Vagina (tissue), 2 donors: ENCODE results near the gene TMEM212. TPM values are rescaled to one million over a fixed set of nuclear protein-coding genes. Genes with fewer than 3 reads are reported as not detected.

ENCODE experiments used
- DNase-seq, 2 donors: peaks; one replicate each; pipeline ENCODE4 v3.0.0-alpha.2; 2017; ENCODE audit errors: extremely low spot score in 2 of 2
- H3K27ac ChIP-seq: fragments of 200-600 bp; sonication (generic); one replicate; pipeline ENCODE4 v1.5.1; 2019
- H3K27me3 ChIP-seq: fragments of 200-600 bp; sonication (generic); one replicate; pipeline ENCODE4 v1.5.1; 2019
- H3K36me3 ChIP-seq, 2 donors: fragments of 200-600 bp; sonication (generic); one replicate each; pipeline ENCODE4 v1.5.1; 2017 to 2019
- H3K4me1 ChIP-seq: fragments of 200-600 bp; sonication (generic); one replicate; pipeline ENCODE4 v1.5.1; 2019
- H3K4me3 ChIP-seq, 2 donors: fragments of 200-600 bp; sonication (generic); 1 replicate in 1 of 2; 2 replicates in 1 of 2; pipeline ENCODE4 v1.5.1; 2016 to 2019
- H3K9me3 ChIP-seq: fragments of 200-600 bp; sonication (generic); one replicate; pipeline ENCODE4 v1.5.1; 2019
- POLR2A ChIP-seq, 2 donors: fragments of 450-650 bp; IDR thresholded peaks; one replicate each; pipeline ENCODE4 v1.6.1; 2017; ENCODE audit warnings: antibody characterized with exemption in 2 of 2, mild to moderate bottlenecking in 2 of 2, moderate library complexity in 2 of 2
- POLR2AphosphoS5 ChIP-seq, 2 donors: sonication (generic); formaldehyde crosslinking; IDR thresholded peaks; one replicate each; pipeline ENCODE4 v1.9.0; 2017; ENCODE audit warnings: antibody characterized with exemption in 2 of 2, mild to moderate bottlenecking in 2 of 2, low read depth in 1 of 2; ENCODE audit not compliant: insufficient read depth in 1 of 2
- intact Hi-C: fragments of 100-400 bp; cut with DNase I; formaldehyde crosslinking; loops from one replicate; pipeline ENCODE4 v1.15.1; 2023
- total RNA-seq: library from RNA; depleted of rRNA; stranded (reverse); fragments of >200 nt; gene quantifications from one replicate; pipeline ENCODE4 v1.2.3, GENCODE V29; 2016
- TF ChIP-seq, protein P1 (sequence below), 3 experiments: fragments of 450-650 bp in 2 of 3; fragments of 200-600 bp in 1 of 3; sonication (generic) in 1 of 3; IDR thresholded peaks; one replicate each; pipeline ENCODE4 v1.5.1; 2017 to 2019; ENCODE audit warnings: antibody characterized with exemption in 3 of 3, mild to moderate bottlenecking in 2 of 3, moderate library complexity in 2 of 3

TMEM212 gene
- total RNA-seq, 1 donor from 2014 or later: not detected

DNA sequence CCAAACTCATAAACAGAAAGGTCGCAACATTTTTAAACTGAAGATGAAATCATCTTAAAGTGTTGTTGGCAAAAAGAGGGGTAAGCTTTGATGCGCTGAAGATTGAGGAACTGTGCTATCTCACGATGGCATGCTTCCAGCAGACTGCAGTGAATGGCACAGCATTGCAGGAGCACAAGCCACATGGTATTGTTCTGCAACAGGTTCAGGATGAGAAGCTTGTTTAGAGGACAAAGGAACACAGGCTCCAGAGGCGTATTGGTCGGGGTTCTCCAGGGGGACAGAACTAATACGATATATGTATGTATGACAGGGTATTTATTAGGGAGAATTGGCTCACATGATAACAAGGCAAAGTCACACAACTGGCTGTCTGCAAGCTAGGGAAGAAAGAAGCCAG lies 19.0 kb upstream of the TMEM212 start:
- no peak for DNase-seq
- intact Hi-C loops: no loop called here
- H3K27ac ChIP-seq: peak overlapping the region; percentile 46

GRCh38 chr3:171824824-171825221 lies 18.3 kb upstream of the TMEM212 start:
- TF ChIP-seq POLR2AphosphoS5 (IDR thresholded peaks at IDR 0.05; ENCODE audit: insufficient read depth in 1 of 2, low read depth in 1 of 2): no peak
- TF ChIP-seq, protein P1, sequence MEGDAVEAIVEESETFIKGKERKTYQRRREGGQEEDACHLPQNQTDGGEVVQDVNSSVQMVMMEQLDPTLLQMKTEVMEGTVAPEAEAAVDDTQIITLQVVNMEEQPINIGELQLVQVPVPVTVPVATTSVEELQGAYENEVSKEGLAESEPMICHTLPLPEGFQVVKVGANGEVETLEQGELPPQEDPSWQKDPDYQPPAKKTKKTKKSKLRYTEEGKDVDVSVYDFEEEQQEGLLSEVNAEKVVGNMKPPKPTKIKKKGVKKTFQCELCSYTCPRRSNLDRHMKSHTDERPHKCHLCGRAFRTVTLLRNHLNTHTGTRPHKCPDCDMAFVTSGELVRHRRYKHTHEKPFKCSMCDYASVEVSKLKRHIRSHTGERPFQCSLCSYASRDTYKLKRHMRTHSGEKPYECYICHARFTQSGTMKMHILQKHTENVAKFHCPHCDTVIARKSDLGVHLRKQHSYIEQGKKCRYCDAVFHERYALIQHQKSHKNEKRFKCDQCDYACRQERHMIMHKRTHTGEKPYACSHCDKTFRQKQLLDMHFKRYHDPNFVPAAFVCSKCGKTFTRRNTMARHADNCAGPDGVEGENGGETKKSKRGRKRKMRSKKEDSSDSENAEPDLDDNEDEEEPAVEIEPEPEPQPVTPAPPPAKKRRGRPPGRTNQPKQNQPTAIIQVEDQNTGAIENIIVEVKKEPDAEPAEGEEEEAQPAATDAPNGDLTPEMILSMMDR (IDR thresholded peaks at IDR 0.05): no peak
- no peak for TF ChIP-seq POLR2A (IDR thresholded peaks at IDR 0.05)
- Histone ChIP-seq H3K4me1 (peaks cover 17% of the 10 kb centered on the region), H3K36me3 (no peaks in the 10 kb centered on the region), H3K27me3 (no peaks in the 10 kb centered on the region), H3K4me3 (no peak overlapping the region), H3K9me3 (no peaks in the 10 kb centered on the region), H3K27ac (peak overlapping the region; percentile 46)
- DNase-seq: no peak
- intact Hi-C loops: no loop called here

More for the DNA sequence above, 19.0 kb upstream of the TMEM212 start:
- no peaks in the 10 kb centered on the region for H3K27me3 ChIP-seq
- H3K4me3 ChIP-seq: no peak overlapping the region
- H3K36me3 ChIP-seq: no peaks in the 10 kb centered on the region
- H3K9me3 ChIP-seq: no peaks in the 10 kb centered on the region
- peaks cover 10% of the 10 kb centered on the region for H3K4me1 ChIP-seq
- TF ChIP-seq POLR2AphosphoS5 (IDR thresholded peaks at IDR 0.05; ENCODE audit: insufficient read depth in 1 of 2, low read depth in 1 of 2): no peak
- no peak for TF ChIP-seq POLR2A (IDR thresholded peaks at IDR 0.05)
- TF ChIP-seq, protein P1 (IDR thresholded peaks at IDR 0.05): no peak

DNA sequence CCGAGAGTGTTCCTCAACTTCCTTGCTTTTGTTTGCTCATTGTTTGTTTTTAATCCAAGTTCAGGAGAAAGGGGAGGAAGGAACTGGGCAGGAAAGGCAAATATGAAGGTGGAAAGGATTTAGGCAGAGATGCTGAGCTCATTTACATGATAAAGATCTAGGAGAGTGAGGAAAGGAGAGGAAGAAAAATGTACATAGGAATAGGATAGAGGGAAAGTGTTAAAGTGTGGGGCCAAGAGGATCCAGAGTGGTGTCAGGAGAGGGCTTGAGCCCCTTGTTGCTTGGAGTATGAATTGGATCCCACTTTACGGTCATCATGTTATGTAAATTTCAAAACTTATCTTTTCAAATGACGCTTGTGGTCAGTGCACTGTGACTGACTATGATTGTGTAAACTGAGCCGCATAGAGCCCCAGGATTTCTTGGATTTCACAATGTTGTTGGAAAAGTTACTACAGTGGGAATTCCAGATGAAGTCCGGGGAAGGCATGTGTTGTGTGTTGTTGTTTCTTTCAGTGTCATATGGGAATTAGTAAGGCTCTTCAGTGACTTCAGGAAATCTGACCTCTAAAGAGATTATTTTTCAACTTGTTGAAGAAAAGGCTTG lies 17.8 kb upstream of the TMEM212 start:
- no peak for DNase-seq
- no peaks in the 10 kb centered on the region for H3K9me3 ChIP-seq
- intact Hi-C loops: no loop called here
- no peaks in the 10 kb centered on the region for H3K36me3 ChIP-seq
- TF ChIP-seq, protein P1 (IDR thresholded peaks at IDR 0.05): no peak
- TF ChIP-seq POLR2AphosphoS5 (IDR thresholded peaks at IDR 0.05; ENCODE audit: insufficient read depth in 1 of 2, low read depth in 1 of 2) (peak in 1 of 2 donors; percentile 52), POLR2A (IDR thresholded peaks at IDR 0.05) (no peak)
- peak overlapping the region; percentile 46 for H3K27ac ChIP-seq
- H3K27me3 ChIP-seq: no peaks in the 10 kb centered on the region
- H3K4me1 ChIP-seq: peaks cover 21% of the 10 kb centered on the region
- H3K4me3 ChIP-seq: no peak overlapping the region

- intact Hi-C loops: no loop called here
- TF ChIP-seq, protein P1 (IDR thresholded peaks at IDR 0.05): no peak
- TF ChIP-seq POLR2AphosphoS5 (IDR thresholded peaks at IDR 0.05; ENCODE audit: insufficient read depth in 1 of 2, low read depth in 1 of 2) (no peak), POLR2A (IDR thresholded peaks at IDR 0.05) (no peak)
- H3K36me3 ChIP-seq: no peaks in the 10 kb centered on the region
- H3K27me3 ChIP-seq: no peaks in the 10 kb centered on the region
- H3K4me1 ChIP-seq: peaks cover 21% of the 10 kb centered on the region
- no peak overlapping the region for H3K27ac ChIP-seq
- H3K9me3 ChIP-seq: no peaks in the 10 kb centered on the region
- no peak for DNase-seq
- no peak overlapping the region for H3K4me3 ChIP-seq
These were observed 15.8 kb upstream of the TMEM212 start for GRCh38 chr3:171827385-171827784.

- Histone ChIP-seq H3K27ac (no peak overlapping the region), H3K27me3 (no peaks in the 10 kb centered on the region), H3K4me1 (peaks cover 25% of the 10 kb centered on the region), H3K4me3 (no peak overlapping the region), H3K9me3 (no peaks in the 10 kb centered on the region), H3K36me3 (no peaks in the 10 kb centered on the region)
- TF ChIP-seq, protein P1 (IDR thresholded peaks at IDR 0.05): no peak
- TF ChIP-seq POLR2AphosphoS5 (IDR thresholded peaks at IDR 0.05; ENCODE audit: insufficient read depth in 1 of 2, low read depth in 1 of 2) (no peak), POLR2A (IDR thresholded peaks at IDR 0.05) (no peak)
- intact Hi-C loops: no loop called here
- DNase-seq: no peak
These were observed 15.2 kb upstream of the TMEM212 start for GRCh38 chr3:171827836-171828458.
